Measurements from ENCODE around the gene CAPN8.

DNA sequence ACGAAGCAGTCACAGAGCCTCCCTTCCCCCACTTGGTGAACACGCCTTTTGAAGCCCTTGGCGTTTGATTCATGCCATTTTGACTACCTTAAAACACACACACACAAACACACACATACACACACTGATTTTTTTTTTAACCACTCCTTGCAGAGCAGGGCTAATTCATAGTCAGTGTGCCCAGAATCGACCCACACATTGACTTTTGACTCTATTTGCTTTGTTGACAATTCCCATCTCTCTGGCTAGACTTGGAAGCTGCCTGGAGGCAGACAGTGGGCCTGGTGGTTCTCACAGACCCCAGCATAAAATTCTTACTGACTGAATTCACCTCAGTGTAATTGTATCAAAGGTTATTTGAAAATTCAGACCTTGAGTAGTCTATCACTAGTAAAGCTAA is 30.3 kb downstream of the CAPN8 start:
- TF ChIP-seq JUN (CRISPR knock-in tag; IDR thresholded peaks at IDR 0.05) (no peak), CBFB (CRISPR knock-in tag; IDR thresholded peaks at IDR 0.05; ENCODE audit: low read depth) (no peak), E2F5 (CRISPR knock-in tag; IDR thresholded peaks at IDR 0.05) (no peak), CTCF (IDR thresholded peaks at IDR 0.05) (no peak), E2F1 (CRISPR knock-in tag; IDR thresholded peaks at IDR 0.05) (no peak)
